ENCODE measurements around the gene CACNB1. TPM values are rescaled to one million over a fixed set of nuclear protein-coding genes. Genes with fewer than 3 reads are reported as not detected.
"Not testable (repeated sequence)": the region's sequence is repeated elsewhere in the genome, so short reads cannot be mapped to it uniquely, and the experiment has no call there.

CACNB1 gene
- total RNA-seq, 4 donors from 2014 or later, result 3.6 to 7.9 (median 5.9) TPM

- TF ChIP-seq CTCF (IDR thresholded peaks at IDR 0.05) (no peak), POLR2AphosphoS5 (IDR thresholded peaks at IDR 0.05) (no peak), EP300 (IDR thresholded peaks at IDR 0.05) (no peak), POLR2A (IDR thresholded peaks at IDR 0.05) (no peak)
- no peak for ATAC-seq
- H3K27ac ChIP-seq, result peak overlapping the region in 3 of 4 donors; percentile 47 to 66 (median 51)
- H3K9me3 ChIP-seq, result no peaks in the 10 kb centered on the region
- H3K4me3 ChIP-seq, result no peak overlapping the region
- H3K4me1 ChIP-seq, result peaks cover 0 to 7% (median 5%) of the 10 kb centered on the region in 3 donors
- H3K27me3 ChIP-seq, result peaks cover 5% of the 10 kb centered on the region
- WGBS, 2 donors (ENCODE audit: low coverage in 1 of 2), result 53% methylated on average over 2 of the region's 6 CpGs; no CpG with 5 or more reads in 1 of the 2 donors
- H3K36me3 ChIP-seq, result no peaks in the 10 kb centered on the region
Measured at GRCh38 chr17:39131616-39132015, 65.9 kb downstream of the CACNB1 start.

GRCh38 chr17:39130205-39130604, 67.3 kb downstream of the CACNB1 start:
- Histone ChIP-seq H3K27me3 (peaks cover 5% of the 10 kb centered on the region), H3K27ac (no peak overlapping the region), H3K4me1 (peaks cover 0 to 7% (median 5%) of the 10 kb centered on the region in 3 donors), H3K9me3 (no peaks in the 10 kb centered on the region), H3K36me3 (no peaks in the 10 kb centered on the region), H3K4me3 (no peak overlapping the region)
- ATAC-seq, result no peak
- WGBS, 2 donors (ENCODE audit: low coverage in 1 of 2), result 75% methylated on average over 3 of the region's 3 CpGs; no CpG with 5 or more reads in 1 of the 2 donors
- no peak for TF ChIP-seq POLR2A (IDR thresholded peaks at IDR 0.05)
- no peak for TF ChIP-seq EP300 (IDR thresholded peaks at IDR 0.05)
- TF ChIP-seq CTCF (IDR thresholded peaks at IDR 0.05), result no peak
- TF ChIP-seq POLR2AphosphoS5 (IDR thresholded peaks at IDR 0.05), result no peak

GRCh38 chr17:39129544-39129943, 67.9 kb downstream of the CACNB1 start:
- H3K27ac ChIP-seq, H3K4me3 ChIP-seq, H3K36me3 ChIP-seq, H3K4me1 ChIP-seq, H3K27me3 ChIP-seq, ATAC-seq, H3K9me3 ChIP-seq: not testable (repeated sequence)
- 53 to 72% methylated on average over 3 to 6 of the region's 6 CpGs for WGBS, 2 donors (ENCODE audit: low coverage in 1 of 2)

- Histone ChIP-seq H3K4me1 (no peaks in the 10 kb centered on the region), H3K27ac (no peak overlapping the region), H3K27me3 (no peaks in the 10 kb centered on the region), H3K9me3 (no peaks in the 10 kb centered on the region), H3K4me3 (no peak overlapping the region), H3K36me3 (no peaks in the 10 kb centered on the region)
- ATAC-seq, result no peak
- WGBS, 2 donors (ENCODE audit: low coverage in 1 of 2), result 38 to 58% methylated on average over 5 to 6 of the region's 6 CpGs
- TF ChIP-seq POLR2A (IDR thresholded peaks at IDR 0.05) (no peak), CTCF (IDR thresholded peaks at IDR 0.05) (no peak), EP300 (IDR thresholded peaks at IDR 0.05) (no peak), POLR2AphosphoS5 (IDR thresholded peaks at IDR 0.05) (no peak)
Measured at GRCh38 chr17:39126436-39126835, 71.0 kb downstream of the CACNB1 start.

- Histone ChIP-seq H3K27me3 (no peaks in the 10 kb centered on the region), H3K27ac (no peak overlapping the region), H3K9me3 (no peaks in the 10 kb centered on the region), H3K4me1 (no peaks in the 10 kb centered on the region), H3K4me3 (no peak overlapping the region), H3K36me3 (no peaks in the 10 kb centered on the region)
- TF ChIP-seq POLR2A (IDR thresholded peaks at IDR 0.05), result no peak
- TF ChIP-seq CTCF (IDR thresholded peaks at IDR 0.05), result no peak
- no peak for TF ChIP-seq EP300 (IDR thresholded peaks at IDR 0.05)
- TF ChIP-seq POLR2AphosphoS5 (IDR thresholded peaks at IDR 0.05), result no peak
- 75 to 83% methylated on average over 1 of the region's 2 CpGs for WGBS, 2 donors (ENCODE audit: low coverage in 1 of 2)
- ATAC-seq, result no peak
Measured at GRCh38 chr17:39125143-39125875, 72.2 kb downstream of the CACNB1 start.

Measured in gastroesophageal sphincter (tissue), 4 donors.